VCaP (cell line): ENCODE measurements around the gene CEP162.

ENCODE experiments used
- H3K27ac ChIP-seq: fragments of 450-650 bp; 2 replicates; pipeline ENCODE4 v1.5.1; 2017
- TF ChIP-seq, protein P1 (sequence below): fragments of 450-650 bp; conservative IDR thresholded peaks from 2 replicates; pipeline ENCODE4 v1.5.1; 2017; ENCODE audit warnings: mild to moderate bottlenecking, moderate library complexity

CEP162 gene, protein sequence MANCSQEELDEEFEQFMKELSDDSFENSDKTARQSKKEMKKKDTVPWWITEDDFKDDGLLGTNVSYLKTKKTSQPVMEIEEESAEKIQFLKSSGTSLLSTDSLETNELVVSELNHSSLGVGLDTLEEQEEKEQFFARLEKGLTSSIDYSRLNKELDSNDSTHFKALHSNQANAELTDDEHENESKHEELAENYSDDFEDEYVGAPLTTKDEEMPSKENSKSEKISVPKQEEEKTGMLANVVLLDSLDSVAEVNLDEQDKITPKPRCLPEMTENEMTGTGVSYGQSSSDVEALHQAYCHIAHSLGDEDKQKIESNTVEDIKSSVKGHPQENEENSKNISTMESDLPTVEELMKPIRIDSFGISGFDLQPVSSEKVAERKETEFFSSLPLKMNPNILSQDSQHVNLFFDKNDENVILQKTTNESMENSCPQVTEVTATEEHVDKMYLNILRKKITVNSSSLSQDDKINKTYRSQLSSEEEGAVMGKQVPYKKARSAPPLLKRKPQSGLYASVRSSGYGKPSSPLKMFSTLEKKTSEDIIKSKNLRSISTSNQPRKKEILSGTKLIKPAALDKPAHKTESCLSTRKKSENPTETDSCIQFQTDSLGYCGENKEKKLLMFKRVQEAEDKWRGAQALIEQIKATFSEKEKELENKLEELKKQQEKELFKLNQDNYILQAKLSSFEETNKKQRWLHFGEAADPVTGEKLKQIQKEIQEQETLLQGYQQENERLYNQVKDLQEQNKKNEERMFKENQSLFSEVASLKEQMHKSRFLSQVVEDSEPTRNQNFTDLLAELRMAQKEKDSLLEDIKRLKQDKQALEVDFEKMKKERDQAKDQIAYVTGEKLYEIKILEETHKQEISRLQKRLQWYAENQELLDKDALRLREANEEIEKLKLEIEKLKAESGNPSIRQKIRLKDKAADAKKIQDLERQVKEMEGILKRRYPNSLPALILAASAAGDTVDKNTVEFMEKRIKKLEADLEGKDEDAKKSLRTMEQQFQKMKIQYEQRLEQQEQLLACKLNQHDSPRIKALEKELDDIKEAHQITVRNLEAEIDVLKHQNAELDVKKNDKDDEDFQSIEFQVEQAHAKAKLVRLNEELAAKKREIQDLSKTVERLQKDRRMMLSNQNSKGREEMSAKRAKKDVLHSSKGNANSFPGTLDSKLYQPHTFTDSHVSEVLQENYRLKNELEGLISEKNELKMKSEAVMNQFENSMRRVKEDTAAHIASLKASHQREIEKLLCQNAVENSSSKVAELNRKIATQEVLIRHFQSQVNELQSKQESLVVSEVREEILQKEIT (N-terminal part only)

DNA sequence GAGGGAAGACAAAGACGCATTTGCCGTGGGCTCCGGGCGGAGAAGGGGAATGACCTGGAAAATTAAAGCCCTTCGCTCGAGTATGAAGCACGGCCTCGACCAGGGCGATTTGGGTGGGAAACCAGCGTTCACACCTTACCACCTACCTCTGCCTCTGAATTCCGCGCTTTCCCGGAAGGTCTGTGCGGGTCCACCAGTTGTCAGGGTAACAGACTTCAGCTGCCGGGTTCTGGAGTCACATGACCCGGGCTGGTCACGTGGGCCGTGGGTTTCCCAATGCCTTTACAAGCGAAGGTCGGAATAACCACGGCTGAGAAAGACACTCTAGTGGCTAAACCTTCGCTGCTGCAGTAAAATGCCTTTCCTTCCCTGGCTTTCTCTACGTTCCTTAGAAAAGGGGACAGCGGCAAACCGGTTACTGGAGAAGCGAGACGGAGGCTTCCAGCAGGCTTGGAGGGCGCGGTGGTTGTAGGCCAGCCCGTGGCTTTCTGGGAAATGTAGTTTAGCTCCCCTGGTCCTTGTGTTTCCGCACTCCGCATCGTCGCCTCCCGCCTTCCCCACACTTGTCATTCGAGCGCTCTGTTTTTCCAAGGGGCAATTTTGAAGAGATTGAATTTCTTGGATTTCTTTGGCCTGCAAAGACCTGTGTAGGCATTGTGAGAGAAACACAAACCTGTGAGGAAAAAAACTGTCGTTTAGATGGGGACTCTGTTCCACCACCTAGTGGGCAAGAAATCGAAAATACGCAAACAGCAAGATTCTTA lies at the start of gene CEP162:
Gene CEP162 (minus strand): TSS at position 210 of the 764 bp plus-strand sequence. CDS start 1,250 bp downstream, outside the sequence.
- peak within 1 kb of the TSS; percentile 65 for H3K27ac ChIP-seq
- TF ChIP-seq, protein P1, sequence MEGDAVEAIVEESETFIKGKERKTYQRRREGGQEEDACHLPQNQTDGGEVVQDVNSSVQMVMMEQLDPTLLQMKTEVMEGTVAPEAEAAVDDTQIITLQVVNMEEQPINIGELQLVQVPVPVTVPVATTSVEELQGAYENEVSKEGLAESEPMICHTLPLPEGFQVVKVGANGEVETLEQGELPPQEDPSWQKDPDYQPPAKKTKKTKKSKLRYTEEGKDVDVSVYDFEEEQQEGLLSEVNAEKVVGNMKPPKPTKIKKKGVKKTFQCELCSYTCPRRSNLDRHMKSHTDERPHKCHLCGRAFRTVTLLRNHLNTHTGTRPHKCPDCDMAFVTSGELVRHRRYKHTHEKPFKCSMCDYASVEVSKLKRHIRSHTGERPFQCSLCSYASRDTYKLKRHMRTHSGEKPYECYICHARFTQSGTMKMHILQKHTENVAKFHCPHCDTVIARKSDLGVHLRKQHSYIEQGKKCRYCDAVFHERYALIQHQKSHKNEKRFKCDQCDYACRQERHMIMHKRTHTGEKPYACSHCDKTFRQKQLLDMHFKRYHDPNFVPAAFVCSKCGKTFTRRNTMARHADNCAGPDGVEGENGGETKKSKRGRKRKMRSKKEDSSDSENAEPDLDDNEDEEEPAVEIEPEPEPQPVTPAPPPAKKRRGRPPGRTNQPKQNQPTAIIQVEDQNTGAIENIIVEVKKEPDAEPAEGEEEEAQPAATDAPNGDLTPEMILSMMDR = peak; percentile 80

DNA sequence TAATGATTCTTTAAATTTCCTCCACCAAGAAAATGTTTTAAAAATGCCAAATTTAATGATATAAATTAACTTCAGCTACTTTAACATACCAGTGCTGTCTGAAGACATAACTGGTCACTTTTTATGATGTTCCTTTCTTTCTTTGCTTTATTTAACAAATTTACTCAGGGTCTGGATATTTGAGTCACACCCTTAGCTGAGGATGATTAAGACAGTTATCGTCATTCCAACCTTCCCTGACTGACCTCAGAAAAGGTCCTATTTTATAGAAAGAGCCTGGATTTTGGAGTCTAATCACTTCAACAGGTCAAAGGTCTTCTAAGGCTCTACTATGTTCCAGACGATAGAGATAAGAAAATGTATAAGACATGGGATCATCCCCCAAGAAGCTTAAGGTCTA lies 47.4 kb upstream of the CEP162 start:
- H3K27ac ChIP-seq = no peak overlapping the region
- TF ChIP-seq, protein P1 = no peak

DNA sequence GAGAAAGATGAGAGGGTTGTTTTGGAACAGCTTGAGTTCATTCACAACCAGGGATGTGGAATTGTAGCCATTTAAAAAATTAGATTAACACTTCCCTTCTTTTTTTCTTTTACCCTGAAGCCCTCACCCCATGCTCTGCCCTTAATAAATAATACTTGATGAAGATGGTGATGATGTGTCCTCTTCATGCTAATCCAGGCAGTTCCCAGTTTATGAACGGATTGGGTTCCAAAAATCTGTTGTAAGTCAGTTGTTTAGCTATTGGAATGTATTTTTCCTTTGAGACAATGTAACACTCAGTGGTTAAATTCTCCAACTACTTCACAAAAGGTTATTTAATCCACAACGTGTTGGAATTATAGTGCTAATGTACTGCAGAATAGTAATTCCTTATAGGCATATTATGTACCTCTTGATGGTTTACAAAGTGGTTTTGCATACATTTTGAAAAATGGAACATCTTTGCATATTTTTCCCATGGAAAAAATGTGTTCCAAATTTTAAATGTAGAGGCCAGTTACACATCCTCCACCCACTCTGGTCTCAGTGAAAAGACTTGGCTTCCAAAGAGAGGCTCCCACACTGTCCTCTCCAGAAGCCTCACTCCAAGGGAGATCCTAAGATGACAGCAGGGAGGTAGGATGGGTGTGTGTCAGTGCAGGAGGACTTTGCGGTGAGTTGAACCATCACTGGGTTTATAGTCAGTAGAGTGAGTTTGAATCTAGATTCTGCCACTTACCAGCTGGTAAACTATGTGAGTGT lies 45.8 kb upstream of the CEP162 start:
- H3K27ac ChIP-seq = no peak overlapping the region
- TF ChIP-seq, protein P1 = no peak

DNA sequence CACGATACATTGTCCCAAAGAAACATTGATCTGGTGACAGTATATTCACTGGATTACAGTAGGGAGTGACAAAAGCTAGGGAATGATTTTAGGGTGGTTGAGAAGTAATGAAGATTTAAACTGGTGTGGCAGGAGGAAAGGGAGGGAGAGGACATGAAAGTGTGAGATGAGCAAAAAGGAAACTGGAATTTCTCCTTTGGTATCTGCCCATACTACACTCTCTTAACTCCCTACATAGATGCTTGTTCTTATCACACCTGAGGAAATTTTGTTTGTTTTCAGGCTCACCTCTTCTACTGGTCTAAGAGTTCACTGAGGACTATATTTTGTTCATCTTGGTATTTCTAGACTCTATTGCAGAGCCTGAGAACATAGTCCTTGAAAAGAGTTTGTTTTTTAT lies 44.9 kb upstream of the CEP162 start:
- TF ChIP-seq, protein P1 = no peak
- H3K27ac ChIP-seq = no peak overlapping the region

DNA sequence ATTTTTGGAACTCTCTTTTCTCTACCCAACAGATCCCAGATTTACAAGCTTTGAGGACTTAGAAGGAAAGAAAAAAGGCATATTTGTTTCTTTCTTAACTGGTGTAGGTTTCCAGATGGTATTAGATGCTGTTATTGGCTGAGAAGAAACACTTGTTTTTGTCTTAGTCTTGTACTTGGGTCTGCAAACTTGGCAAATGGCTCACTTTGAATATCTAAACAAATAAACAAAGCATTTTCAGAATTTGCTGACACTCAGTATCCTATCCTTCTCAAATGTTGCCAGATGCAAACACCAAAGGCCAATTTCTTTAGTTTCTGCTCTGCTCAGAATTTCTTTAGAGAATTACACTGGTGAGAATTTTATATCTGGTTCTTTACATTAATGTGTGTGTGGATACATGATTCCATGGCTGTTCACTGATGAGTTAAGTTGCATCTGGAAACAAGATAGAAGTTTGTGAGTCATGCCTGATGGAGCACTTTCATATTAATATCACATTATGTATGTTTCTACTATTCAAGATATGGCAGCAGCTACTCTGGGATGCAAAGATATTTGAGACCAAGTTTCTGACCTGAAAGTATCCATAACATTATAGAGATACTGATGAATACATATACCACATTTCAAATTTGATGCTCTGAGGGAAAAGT lies 43.7 kb upstream of the CEP162 start:
- H3K27ac ChIP-seq = no peak overlapping the region
- TF ChIP-seq, protein P1 = no peak
